ENCODE data around the gene RBMS2. TPM values are rescaled to one million over a fixed set of nuclear protein-coding genes. Genes with fewer than 3 reads are reported as not detected.

Gene RBMS2
- polyA plus RNA-seq, 1 donor (not counting 4 experiments of a cell fraction or from before 2014, with no cell fraction given) = 64.5 TPM

GRCh38 chr12:56546680-56547079 lies 25.1 kb downstream of the RBMS2 start:
- Histone ChIP-seq H3K27me3 (ENCODE audit: control insufficient read depth, extremely low read depth, insufficient read depth, low read length) (no peaks in the 10 kb centered on the region), H3K4me2 (ENCODE audit: control insufficient read depth, extremely low read depth, insufficient read depth, low read depth, low read length) (no peak overlapping the region), H3K4me1 (ENCODE audit: control insufficient read depth, extremely low read depth, insufficient read depth, low read length) (no peaks in the 10 kb centered on the region), H3K36me3 (ENCODE audit: control insufficient read depth in 2 of 2, extremely low read depth in 1 of 2, insufficient read depth in 2 of 2, low read length in 2 of 2) (no peaks in the 10 kb centered on the region), H3K79me2 (ENCODE audit: control insufficient read depth, insufficient read depth, low read length) (peaks cover 94% of the 10 kb centered on the region), H3K9me1 (ENCODE audit: control insufficient read depth, extremely low read depth, insufficient read depth, low read length) (no peaks in the 10 kb centered on the region), H2AFZ (ENCODE audit: control insufficient read depth, low read length) (no peak overlapping the region), H3K9me3 (ENCODE audit: control insufficient read depth, low read depth, low read length) (no peaks in the 10 kb centered on the region), H3K4me3 (ENCODE audit: control insufficient read depth in 2 of 3, extremely low read depth in 1 of 3, insufficient read depth in 2 of 3, low read depth in 1 of 3, low read length in 3 of 3) (no peak overlapping the region), H3K9ac (ENCODE audit: control insufficient read depth, extremely low read depth, insufficient read depth, low read length) (no peak overlapping the region), H4K20me1 (ENCODE audit: control insufficient read depth, extremely low read depth, insufficient read depth, low read length) (no peaks in the 10 kb centered on the region), H3K27ac (ENCODE audit: control insufficient read depth, insufficient read depth, low read length) (no peak overlapping the region)
- FAIRE-seq = no peak
- dilution Hi-C loops (cut with MboI; ENCODE audit: extremely low pct_ligation_motif_present, low sequenced_read_pairs) = no loop called here
- no peak for DNase-seq (ENCODE audit: low read depth, low spot score)
- no peak for TF ChIP-seq EZH2 (IDR thresholded peaks at IDR 0.05; ENCODE audit: low read length)

DNA sequence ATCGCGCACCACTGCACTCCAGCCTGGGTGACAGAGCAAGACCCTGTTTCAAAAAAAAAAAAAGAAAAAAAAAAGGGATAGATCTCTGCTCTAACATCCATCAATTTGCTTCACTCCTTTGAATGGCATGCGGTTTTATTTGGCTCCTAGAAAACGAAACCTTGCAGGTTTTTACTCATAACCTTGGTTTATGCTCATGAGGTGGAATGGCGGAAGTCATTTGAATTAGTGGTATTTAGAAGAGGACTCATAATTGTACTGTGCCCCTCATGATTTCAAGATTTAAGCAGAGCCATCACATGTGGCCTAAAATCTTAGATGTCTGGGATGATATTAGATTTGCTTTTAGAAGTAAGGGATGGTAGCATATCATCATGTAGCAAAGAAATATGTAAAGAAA lies 29.4 kb downstream of the RBMS2 start:
- no peak for DNase-seq (ENCODE audit: low read depth, low spot score)
- Histone ChIP-seq H3K36me3 (ENCODE audit: control insufficient read depth in 2 of 2, extremely low read depth in 1 of 2, insufficient read depth in 2 of 2, low read length in 2 of 2) (peaks cover 3 to 4% of the 10 kb centered on the region in 2 experiments), H3K9me3 (ENCODE audit: control insufficient read depth, low read depth, low read length) (no peaks in the 10 kb centered on the region), H3K27me3 (ENCODE audit: control insufficient read depth, extremely low read depth, insufficient read depth, low read length) (no peaks in the 10 kb centered on the region), H3K4me1 (ENCODE audit: control insufficient read depth, extremely low read depth, insufficient read depth, low read length) (no peaks in the 10 kb centered on the region), H3K9ac (ENCODE audit: control insufficient read depth, extremely low read depth, insufficient read depth, low read length) (no peak overlapping the region), H3K27ac (ENCODE audit: control insufficient read depth, insufficient read depth, low read length) (no peak overlapping the region), H2AFZ (ENCODE audit: control insufficient read depth, low read length) (no peak overlapping the region), H3K4me3 (ENCODE audit: control insufficient read depth in 2 of 3, extremely low read depth in 1 of 3, insufficient read depth in 2 of 3, low read depth in 1 of 3, low read length in 3 of 3) (no peak overlapping the region), H4K20me1 (ENCODE audit: control insufficient read depth, extremely low read depth, insufficient read depth, low read length) (no peaks in the 10 kb centered on the region), H3K79me2 (ENCODE audit: control insufficient read depth, insufficient read depth, low read length) (peaks cover 92% of the 10 kb centered on the region), H3K9me1 (ENCODE audit: control insufficient read depth, extremely low read depth, insufficient read depth, low read length) (peaks cover 2% of the 10 kb centered on the region), H3K4me2 (ENCODE audit: control insufficient read depth, extremely low read depth, insufficient read depth, low read depth, low read length) (no peak overlapping the region)
- dilution Hi-C loops (cut with MboI; ENCODE audit: extremely low pct_ligation_motif_present, low sequenced_read_pairs) = no loop called here
- FAIRE-seq = no peak
- TF ChIP-seq, protein P1, sequence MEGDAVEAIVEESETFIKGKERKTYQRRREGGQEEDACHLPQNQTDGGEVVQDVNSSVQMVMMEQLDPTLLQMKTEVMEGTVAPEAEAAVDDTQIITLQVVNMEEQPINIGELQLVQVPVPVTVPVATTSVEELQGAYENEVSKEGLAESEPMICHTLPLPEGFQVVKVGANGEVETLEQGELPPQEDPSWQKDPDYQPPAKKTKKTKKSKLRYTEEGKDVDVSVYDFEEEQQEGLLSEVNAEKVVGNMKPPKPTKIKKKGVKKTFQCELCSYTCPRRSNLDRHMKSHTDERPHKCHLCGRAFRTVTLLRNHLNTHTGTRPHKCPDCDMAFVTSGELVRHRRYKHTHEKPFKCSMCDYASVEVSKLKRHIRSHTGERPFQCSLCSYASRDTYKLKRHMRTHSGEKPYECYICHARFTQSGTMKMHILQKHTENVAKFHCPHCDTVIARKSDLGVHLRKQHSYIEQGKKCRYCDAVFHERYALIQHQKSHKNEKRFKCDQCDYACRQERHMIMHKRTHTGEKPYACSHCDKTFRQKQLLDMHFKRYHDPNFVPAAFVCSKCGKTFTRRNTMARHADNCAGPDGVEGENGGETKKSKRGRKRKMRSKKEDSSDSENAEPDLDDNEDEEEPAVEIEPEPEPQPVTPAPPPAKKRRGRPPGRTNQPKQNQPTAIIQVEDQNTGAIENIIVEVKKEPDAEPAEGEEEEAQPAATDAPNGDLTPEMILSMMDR (optimal IDR thresholded peaks at IDR 0.05 in 1 of 3, IDR thresholded peaks at IDR 0.05 in 1 of 3, conservative IDR thresholded peaks at IDR 0.05 in 1 of 3; ENCODE audit: extremely low read depth in 1 of 3, insufficient read depth in 2 of 3, low read length in 3 of 3) = no peak
- TF ChIP-seq EZH2 (IDR thresholded peaks at IDR 0.05; ENCODE audit: low read length) = no peak

DNA sequence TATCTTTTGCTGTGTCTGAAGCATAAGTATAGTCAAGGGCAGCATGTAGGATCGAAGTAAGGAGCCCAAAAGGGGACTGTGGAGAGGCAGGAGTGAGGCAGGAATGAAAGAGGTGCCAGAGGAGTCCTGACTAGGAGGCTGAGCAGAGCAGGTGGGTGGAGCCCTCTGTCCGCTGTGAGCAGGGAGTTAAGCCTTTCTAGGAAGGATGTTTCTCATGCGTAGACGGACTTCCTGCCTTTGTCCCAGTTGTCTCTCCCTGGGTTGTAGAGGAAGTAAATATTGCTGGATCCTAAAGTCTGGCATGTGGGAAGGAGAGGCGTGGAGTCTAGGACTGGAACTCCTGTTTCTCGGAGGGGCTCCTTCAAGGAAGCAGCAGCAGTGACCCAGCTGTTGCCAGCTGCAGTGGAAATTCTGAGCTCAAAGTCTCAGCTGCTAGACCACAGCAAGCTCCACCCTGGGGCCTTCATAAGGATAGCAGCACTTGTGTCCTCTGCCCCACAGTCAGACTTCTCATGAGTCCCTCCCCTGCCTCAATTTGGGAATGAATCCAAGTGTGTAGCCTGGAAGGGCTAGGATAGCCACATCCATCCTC lies 44.0 kb downstream of the RBMS2 start:
- dilution Hi-C loops (cut with MboI; ENCODE audit: extremely low pct_ligation_motif_present, low sequenced_read_pairs) = no loop called here
- TF ChIP-seq, protein P1 (optimal IDR thresholded peaks at IDR 0.05 in 1 of 3, IDR thresholded peaks at IDR 0.05 in 1 of 3, conservative IDR thresholded peaks at IDR 0.05 in 1 of 3; ENCODE audit: extremely low read depth in 1 of 3, insufficient read depth in 2 of 3, low read length in 3 of 3) = no peak
- TF ChIP-seq EZH2 (IDR thresholded peaks at IDR 0.05; ENCODE audit: low read length) = no peak
- H3K27me3 ChIP-seq (ENCODE audit: control insufficient read depth, extremely low read depth, insufficient read depth, low read length) = no peaks in the 10 kb centered on the region
- H3K4me2 ChIP-seq (ENCODE audit: control insufficient read depth, extremely low read depth, insufficient read depth, low read depth, low read length) = no peak overlapping the region
- H3K9me1 ChIP-seq (ENCODE audit: control insufficient read depth, extremely low read depth, insufficient read depth, low read length) = no peaks in the 10 kb centered on the region
- no peaks in the 10 kb centered on the region for H3K9me3 ChIP-seq (ENCODE audit: control insufficient read depth, low read depth, low read length)
- no peaks in the 10 kb centered on the region for H3K4me1 ChIP-seq (ENCODE audit: control insufficient read depth, extremely low read depth, insufficient read depth, low read length)
- H3K4me3 ChIP-seq (ENCODE audit: control insufficient read depth in 2 of 3, extremely low read depth in 1 of 3, insufficient read depth in 2 of 3, low read depth in 1 of 3, low read length in 3 of 3) = no peak overlapping the region
- no peaks in the 10 kb centered on the region for H4K20me1 ChIP-seq (ENCODE audit: control insufficient read depth, extremely low read depth, insufficient read depth, low read length)
- FAIRE-seq (no peak), DNase-seq (ENCODE audit: low read depth, low spot score) (no peak)
- no peak overlapping the region for H2AFZ ChIP-seq (ENCODE audit: control insufficient read depth, low read length)
- H3K27ac ChIP-seq (ENCODE audit: control insufficient read depth, insufficient read depth, low read length) = no peak overlapping the region
- H3K9ac ChIP-seq (ENCODE audit: control insufficient read depth, extremely low read depth, insufficient read depth, low read length) = no peak overlapping the region
- H3K79me2 ChIP-seq (ENCODE audit: control insufficient read depth, insufficient read depth, low read length) = peaks cover 19% of the 10 kb centered on the region
- H3K36me3 ChIP-seq (ENCODE audit: control insufficient read depth in 2 of 2, extremely low read depth in 1 of 2, insufficient read depth in 2 of 2, low read length in 2 of 2) = peaks cover 34 to 40% of the 10 kb centered on the region in 2 experiments
